Peyer's patch (tissue), 4 donors: Measurements from ENCODE around the gene CFAP58. TPM values are rescaled to one million over a fixed set of nuclear protein-coding genes. Genes with fewer than 3 reads are reported as not detected.

ENCODE experiments used
- DNase-seq, 3 donors: peaks; one replicate each; pipeline ENCODE4 v3.0.0-alpha.2; 2017 to 2019
- H3K27ac ChIP-seq, 4 donors: fragments of 200-600 bp; sonication (generic); one replicate each; pipeline ENCODE4 v1.5.1; 2016 to 2019
- H3K27me3 ChIP-seq, 2 donors: fragments of 200-600 bp; sonication (generic); one replicate each; pipeline ENCODE4 v1.5.1; 2019
- H3K36me3 ChIP-seq, 3 donors: fragments of 200-600 bp; sonication (generic); one replicate each; pipeline ENCODE4 v1.5.1; 2016 to 2019
- H3K4me1 ChIP-seq, 4 donors: fragments of 200-600 bp; sonication (generic); one replicate each; pipeline ENCODE4 v1.5.1; 2016 to 2019
- H3K4me3 ChIP-seq, 4 donors: fragments of 200-600 bp; sonication (generic); 1 replicate in 3 of 4; 2 replicates in 1 of 4; pipeline ENCODE4 v1.5.1; 2016 to 2019; ENCODE audit warnings: mild to moderate bottlenecking in 1 of 4
- H3K9me3 ChIP-seq, 4 donors: fragments of 200-600 bp; sonication (generic); one replicate each; pipeline ENCODE4 v1.5.1; 2016 to 2019; ENCODE audit warnings: mild to moderate bottlenecking in 1 of 4
- POLR2A ChIP-seq, 2 donors: fragments of 450-650 bp; IDR thresholded peaks; one replicate each; pipeline ENCODE4 v1.5.1; 2017; ENCODE audit warnings: antibody characterized with exemption in 2 of 2, mild to moderate bottlenecking in 2 of 2, moderate library complexity in 2 of 2
- total RNA-seq, 4 donors: library from RNA; depleted of rRNA; stranded (reverse); fragments of >200 nt; gene quantifications; one replicate each; pipeline ENCODE4 v1.1.0, GENCODE V29; 2016
- TF ChIP-seq, protein P1 (sequence below), 6 experiments: fragments of 450-650 bp in 4 of 6; fragments of 200-600 bp in 2 of 6; sonication (generic) in 1 of 6; IDR thresholded peaks; one replicate each; pipeline ENCODE4 v1.5.1; 2017 to 2019; ENCODE audit warnings: antibody characterized with exemption in 6 of 6, mild to moderate bottlenecking in 3 of 6, moderate library complexity in 1 of 6

Gene CFAP58
- total RNA-seq, 4 donors from 2014 or later: 2.5 TPM; not detected in 3

DNA sequence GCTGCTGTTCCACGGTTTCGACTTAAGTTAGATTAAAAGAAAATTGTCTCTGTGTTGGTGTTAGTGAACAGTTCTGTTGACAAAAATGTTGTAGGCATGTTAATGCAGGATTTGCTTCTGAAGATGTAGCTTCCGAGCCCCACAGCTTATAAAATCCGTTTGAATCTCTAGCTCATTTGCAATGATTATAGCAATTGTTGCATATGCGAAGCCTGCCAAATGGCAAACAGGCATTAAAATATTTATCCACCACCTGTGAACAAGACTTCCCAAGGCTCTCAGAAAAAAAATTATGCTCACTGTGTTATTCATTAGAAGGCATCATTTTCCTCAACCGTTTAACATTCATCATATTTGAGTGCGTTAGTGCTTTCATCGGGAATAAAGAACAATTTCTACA is 14.3 kb downstream of the CFAP58 start:
- H3K9me3 ChIP-seq: peaks cover 0 to 4% (median 0%) of the 10 kb centered on the region in 4 donors
- no peak for TF ChIP-seq POLR2A (IDR thresholded peaks at IDR 0.05)
- TF ChIP-seq, protein P1, sequence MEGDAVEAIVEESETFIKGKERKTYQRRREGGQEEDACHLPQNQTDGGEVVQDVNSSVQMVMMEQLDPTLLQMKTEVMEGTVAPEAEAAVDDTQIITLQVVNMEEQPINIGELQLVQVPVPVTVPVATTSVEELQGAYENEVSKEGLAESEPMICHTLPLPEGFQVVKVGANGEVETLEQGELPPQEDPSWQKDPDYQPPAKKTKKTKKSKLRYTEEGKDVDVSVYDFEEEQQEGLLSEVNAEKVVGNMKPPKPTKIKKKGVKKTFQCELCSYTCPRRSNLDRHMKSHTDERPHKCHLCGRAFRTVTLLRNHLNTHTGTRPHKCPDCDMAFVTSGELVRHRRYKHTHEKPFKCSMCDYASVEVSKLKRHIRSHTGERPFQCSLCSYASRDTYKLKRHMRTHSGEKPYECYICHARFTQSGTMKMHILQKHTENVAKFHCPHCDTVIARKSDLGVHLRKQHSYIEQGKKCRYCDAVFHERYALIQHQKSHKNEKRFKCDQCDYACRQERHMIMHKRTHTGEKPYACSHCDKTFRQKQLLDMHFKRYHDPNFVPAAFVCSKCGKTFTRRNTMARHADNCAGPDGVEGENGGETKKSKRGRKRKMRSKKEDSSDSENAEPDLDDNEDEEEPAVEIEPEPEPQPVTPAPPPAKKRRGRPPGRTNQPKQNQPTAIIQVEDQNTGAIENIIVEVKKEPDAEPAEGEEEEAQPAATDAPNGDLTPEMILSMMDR (IDR thresholded peaks at IDR 0.05): no peak

GRCh38 chr10:104368381-104368780 is 14.7 kb downstream of the CFAP58 start:
- Histone ChIP-seq H3K4me1 (no peaks in the 10 kb centered on the region), H3K4me3 (no peak overlapping the region), H3K27ac (no peak overlapping the region), H3K27me3 (no peaks in the 10 kb centered on the region), H3K9me3 (peaks cover 0 to 4% (median 0%) of the 10 kb centered on the region in 4 donors), H3K36me3 (no peaks in the 10 kb centered on the region)
- no peak for TF ChIP-seq POLR2A (IDR thresholded peaks at IDR 0.05)
- TF ChIP-seq, protein P1 (IDR thresholded peaks at IDR 0.05): no peak
- DNase-seq: no peak

More for the DNA sequence above, 14.3 kb downstream of the CFAP58 start:
- Histone ChIP-seq H3K27ac (no peak overlapping the region), H3K27me3 (no peaks in the 10 kb centered on the region), H3K36me3 (no peaks in the 10 kb centered on the region), H3K4me1 (no peaks in the 10 kb centered on the region), H3K4me3 (no peak overlapping the region)
- no peak for DNase-seq

DNA sequence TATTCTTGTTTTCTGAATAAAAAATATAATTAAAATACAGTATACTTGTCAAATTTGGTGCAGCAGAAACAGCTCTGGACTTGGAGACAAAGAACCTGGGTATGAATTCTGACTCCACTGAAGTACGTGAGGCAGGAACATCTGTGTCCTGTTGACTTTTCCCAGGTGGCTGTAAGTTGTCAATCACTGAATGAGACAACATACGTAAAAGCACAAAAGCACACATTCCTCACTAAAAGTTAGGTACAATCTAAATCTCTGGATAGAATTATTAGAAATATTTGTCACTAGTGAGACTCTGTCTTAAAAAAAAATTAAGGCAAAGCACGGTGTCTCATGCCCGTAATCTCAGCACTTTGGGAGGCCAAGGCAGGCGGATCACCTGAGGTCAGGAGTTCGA is 18.1 kb downstream of the CFAP58 start:
- Histone ChIP-seq H3K9me3 (peaks cover 0 to 4% (median 0%) of the 10 kb centered on the region in 4 donors), H3K4me3 (no peak overlapping the region), H3K27ac (no peak overlapping the region), H3K4me1 (no peaks in the 10 kb centered on the region), H3K36me3 (no peaks in the 10 kb centered on the region), H3K27me3 (no peaks in the 10 kb centered on the region)
- no peak for DNase-seq
- TF ChIP-seq POLR2A (IDR thresholded peaks at IDR 0.05): no peak
- TF ChIP-seq, protein P1 (IDR thresholded peaks at IDR 0.05): no peak

DNA sequence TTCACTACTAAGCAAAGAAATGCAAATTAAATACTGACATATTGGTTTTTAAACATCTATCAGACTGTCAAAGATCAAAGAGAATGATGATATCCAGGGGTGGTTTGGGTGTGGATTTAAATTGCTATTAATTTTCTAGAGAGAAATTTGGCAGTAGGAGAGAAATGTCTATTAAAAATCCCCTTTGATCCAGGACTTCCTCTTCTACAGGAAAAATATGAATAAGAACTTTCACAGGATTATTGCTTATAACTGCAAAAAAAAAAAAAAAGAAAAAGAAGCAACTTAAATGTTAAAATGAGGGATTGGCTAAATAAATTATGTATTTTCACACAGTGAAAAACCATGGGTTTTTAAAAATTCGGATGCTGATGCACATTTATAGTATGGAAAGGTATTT is 21.0 kb downstream of the CFAP58 start:
- Histone ChIP-seq H3K27ac (no peak overlapping the region), H3K36me3 (no peaks in the 10 kb centered on the region), H3K9me3 (peaks cover 0 to 4% (median 0%) of the 10 kb centered on the region in 4 donors), H3K4me3 (no peak overlapping the region), H3K4me1 (no peaks in the 10 kb centered on the region), H3K27me3 (no peaks in the 10 kb centered on the region)
- DNase-seq: no peak
- no peak for TF ChIP-seq POLR2A (IDR thresholded peaks at IDR 0.05)
- TF ChIP-seq, protein P1 (IDR thresholded peaks at IDR 0.05): no peak

DNA sequence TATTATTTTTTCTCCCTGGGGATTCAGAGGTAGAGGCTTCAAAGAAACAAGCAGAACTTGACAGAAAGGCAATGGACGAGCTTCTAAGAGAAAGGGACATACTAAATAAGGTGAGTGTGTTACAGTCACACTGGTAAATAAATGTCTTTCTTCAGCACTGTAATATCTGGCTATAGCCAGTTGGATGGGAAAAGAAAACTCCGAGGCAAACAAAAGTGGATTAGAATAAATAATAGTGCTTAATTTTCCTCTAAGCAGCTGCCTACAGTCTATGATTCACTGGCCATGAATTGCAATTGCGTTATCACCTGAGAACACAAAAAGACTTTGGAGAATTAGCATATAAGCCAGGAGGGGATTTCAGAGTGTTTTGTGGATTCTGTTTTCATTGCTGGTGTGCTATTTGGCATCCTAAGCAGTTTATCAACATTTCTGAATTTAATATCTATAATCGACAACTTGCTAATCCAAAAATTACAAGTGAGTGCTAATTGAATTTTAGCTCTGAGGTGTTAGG is 23.2 kb downstream of the CFAP58 start:
- H3K36me3 ChIP-seq: no peaks in the 10 kb centered on the region
- no peaks in the 10 kb centered on the region for H3K4me1 ChIP-seq
- H3K4me3 ChIP-seq: no peak overlapping the region
- no peak overlapping the region for H3K27ac ChIP-seq
- H3K9me3 ChIP-seq: no peaks in the 10 kb centered on the region
- no peaks in the 10 kb centered on the region for H3K27me3 ChIP-seq
- DNase-seq: no peak
- TF ChIP-seq POLR2A (IDR thresholded peaks at IDR 0.05): no peak
- TF ChIP-seq, protein P1 (IDR thresholded peaks at IDR 0.05): no peak

- Histone ChIP-seq H3K4me1 (no peaks in the 10 kb centered on the region), H3K27me3 (no peaks in the 10 kb centered on the region), H3K4me3 (no peak overlapping the region), H3K9me3 (no peaks in the 10 kb centered on the region), H3K36me3 (no peaks in the 10 kb centered on the region), H3K27ac (no peak overlapping the region)
- TF ChIP-seq, protein P1 (IDR thresholded peaks at IDR 0.05): no peak
- TF ChIP-seq POLR2A (IDR thresholded peaks at IDR 0.05): no peak
- DNase-seq: no peak
Observed at GRCh38 chr10:104380336-104380735, 26.7 kb downstream of the CFAP58 start.
